Measurements from ENCODE around the gene RBM14. TPM values are rescaled to one million over a fixed set of nuclear protein-coding genes. Genes with fewer than 3 reads are reported as not detected.

The RBM14 gene
- total and polyA plus RNA-seq, 2 donors (not counting 1 experiment from before 2014, with no cell fraction given) = 52.4 to 244 TPM

DNA sequence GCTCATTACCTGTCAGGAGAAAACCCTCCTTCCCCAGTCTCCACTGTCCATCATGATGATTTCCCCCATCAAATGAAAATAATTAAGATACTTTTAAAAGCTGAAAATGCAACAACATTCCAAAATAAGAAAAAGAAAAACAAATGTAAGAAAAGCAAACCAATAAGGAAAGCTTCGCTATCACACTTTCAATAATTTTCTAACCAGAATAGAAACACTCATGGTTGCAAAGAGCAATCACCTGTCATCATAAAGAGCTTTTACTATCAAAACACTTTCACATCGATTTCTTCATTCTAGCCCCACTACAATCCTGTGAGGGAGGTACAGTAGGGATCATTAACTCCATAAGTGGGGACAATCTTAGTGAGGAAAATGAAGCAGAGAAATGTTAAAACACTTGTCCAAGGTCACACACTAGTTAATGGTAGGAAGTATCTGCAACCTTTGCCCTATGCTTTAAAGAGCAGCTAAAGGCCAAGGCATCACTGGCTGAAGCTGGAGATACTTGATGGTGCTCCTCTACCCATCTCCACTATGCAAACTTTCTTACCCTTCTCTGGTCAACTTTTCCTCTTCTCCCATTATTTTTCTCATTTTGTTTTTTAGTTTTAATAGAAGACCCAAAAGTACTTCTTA lies 58.7 kb downstream of the RBM14 start:
- H3K4me2 ChIP-seq (replicated peaks; ENCODE audit: low read depth, low read length, poor library complexity, severe bottlenecking) = peak overlapping the region; percentile 70
- H3K36me3 ChIP-seq (replicated peaks in 1 of 2; ENCODE audit: control extremely low read depth in 1 of 2, control insufficient read depth in 1 of 2, extremely low read depth in 1 of 2, insufficient read depth in 2 of 2, low read length in 1 of 2) = peaks cover 3 to 4% of the 10 kb centered on the region in 2 experiments
- H3K27me3 Mint-ChIP-seq = no peaks in the 10 kb centered on the region
- no peaks in the 10 kb centered on the region for H3K9me3 ChIP-seq (ENCODE audit: control extremely low read depth in 1 of 3, control insufficient read depth in 2 of 3, insufficient read depth in 1 of 3, low read length in 2 of 3)
- no peaks in the 10 kb centered on the region for H3K27me3 ChIP-seq (replicated peaks in 1 of 4; ENCODE audit: control extremely low read depth in 1 of 4, control insufficient read depth in 3 of 4, insufficient read depth in 4 of 4, low read length in 3 of 4)
- H3K9me3 Mint-ChIP-seq (ENCODE audit: insufficient read depth) = no peaks in the 10 kb centered on the region
- H3K4me1 ChIP-seq (ENCODE audit: control insufficient read depth in 2 of 2, insufficient read depth in 2 of 2, low read length in 2 of 2) = peaks cover 24 to 35% of the 10 kb centered on the region in 2 donors
- intact Hi-C loops (cut with micrococcal nuclease) = loop anchor here (5.0 kb wide), 1 partner anchor 208 kb away; the partner anchor contains the start of gene PELI3
- H2AFZ ChIP-seq (ENCODE audit: insufficient read depth, low read depth, low read length, poor library complexity, severe bottlenecking) = no peak overlapping the region
- ATAC-seq (ENCODE audit: low read depth) = no peak
- DNase-seq = no peak
- peaks cover 73% of the 10 kb centered on the region for H3K79me2 ChIP-seq (ENCODE audit: control insufficient read depth, insufficient read depth, low read length)
- no peak overlapping the region for H3K9ac ChIP-seq (ENCODE audit: low read length)
- no peak overlapping the region for H3K27ac ChIP-seq (ENCODE audit: low read length in 2 of 2)
- TF ChIP-seq, protein P1, sequence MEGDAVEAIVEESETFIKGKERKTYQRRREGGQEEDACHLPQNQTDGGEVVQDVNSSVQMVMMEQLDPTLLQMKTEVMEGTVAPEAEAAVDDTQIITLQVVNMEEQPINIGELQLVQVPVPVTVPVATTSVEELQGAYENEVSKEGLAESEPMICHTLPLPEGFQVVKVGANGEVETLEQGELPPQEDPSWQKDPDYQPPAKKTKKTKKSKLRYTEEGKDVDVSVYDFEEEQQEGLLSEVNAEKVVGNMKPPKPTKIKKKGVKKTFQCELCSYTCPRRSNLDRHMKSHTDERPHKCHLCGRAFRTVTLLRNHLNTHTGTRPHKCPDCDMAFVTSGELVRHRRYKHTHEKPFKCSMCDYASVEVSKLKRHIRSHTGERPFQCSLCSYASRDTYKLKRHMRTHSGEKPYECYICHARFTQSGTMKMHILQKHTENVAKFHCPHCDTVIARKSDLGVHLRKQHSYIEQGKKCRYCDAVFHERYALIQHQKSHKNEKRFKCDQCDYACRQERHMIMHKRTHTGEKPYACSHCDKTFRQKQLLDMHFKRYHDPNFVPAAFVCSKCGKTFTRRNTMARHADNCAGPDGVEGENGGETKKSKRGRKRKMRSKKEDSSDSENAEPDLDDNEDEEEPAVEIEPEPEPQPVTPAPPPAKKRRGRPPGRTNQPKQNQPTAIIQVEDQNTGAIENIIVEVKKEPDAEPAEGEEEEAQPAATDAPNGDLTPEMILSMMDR (IDR thresholded peaks at IDR 0.05) = no peak
- TF ChIP-seq EZH2 (IDR thresholded peaks at IDR 0.05; ENCODE audit: borderline replicate concordance, insufficient read depth, low read depth, low read length, poor library complexity, severe bottlenecking) = no peak
- peak overlapping the region in 1 of 5 experiments; percentile 2 for H3K4me3 ChIP-seq (ENCODE audit: control extremely low read depth in 1 of 5, extremely low read depth in 1 of 5, insufficient read depth in 1 of 5, low read depth in 2 of 5, low read length in 4 of 5)
- no CpG with 5 or more reads among the region's 2 CpGs for WGBS (ENCODE audit: insufficient coverage)
- peak overlapping the region; percentile 60 for H3K4me3 Mint-ChIP-seq
- ChIA-PET CTCF (interaction anchor here (0.7 to 4.6 kb wide), 4 partner anchors 18 to 214 kb away, joined by 3 to 18 read pairs (median 4); no protein-coding TSS in a partner anchor), POLR2A (no interaction called here)
- H3K27ac Mint-ChIP-seq = peak overlapping the region; percentile 41
- H3K4me1 Mint-ChIP-seq = peaks cover 43% of the 10 kb centered on the region
- peaks cover 29% of the 10 kb centered on the region for H4K20me1 ChIP-seq (ENCODE audit: control insufficient read depth, insufficient read depth, low read length, poor library complexity, severe bottlenecking)

All from B cell (primary cell).